H1 (cell line): ENCODE data around the gene DDX49.

Source experiments
- CTBP2 ChIP-seq: IDR thresholded peaks from 2 replicates; pipeline ENCODE4 v1.7.0; 2011; ENCODE audit warnings: borderline replicate concordance, mild to moderate bottlenecking, moderate library complexity, mixed read lengths, low read length; ENCODE audit not compliant: insufficient read depth, insufficient read length
- CTCF ChIP-seq, 3 experiments: IDR thresholded peaks; 1 replicate in 2 of 3; 2 replicates in 1 of 3; pipeline versions ENCODE4 v1.5.1 to v1.6.1; 2011; ENCODE audit warnings: low read length in 3 of 3, mild to moderate bottlenecking in 3 of 3, inconsistent platforms in 2 of 3, low read depth in 1 of 3, moderate library complexity in 1 of 3; ENCODE audit not compliant: insufficient read depth in 1 of 3; ENCODE audit errors: control extremely low read depth in 1 of 3
- GABPA ChIP-seq: IDR thresholded peaks from 2 replicates; pipeline ENCODE4 v1.6.1; 2011; ENCODE audit warnings: mild to moderate bottlenecking, low read length, moderate library complexity, borderline replicate concordance; ENCODE audit not compliant: insufficient read depth
- POLR2A ChIP-seq, 2 experiments: IDR thresholded peaks; 1 replicate in 1 of 2; 2 replicates in 1 of 2; pipeline ENCODE4 v1.6.1; 2011; ENCODE audit warnings: low read depth in 2 of 2, low read length in 2 of 2, mild to moderate bottlenecking in 2 of 2; ENCODE audit errors: control extremely low read depth in 1 of 2
- RFX5 ChIP-seq: IDR thresholded peaks from 2 replicates; pipeline ENCODE4 v1.6.1; 2011; ENCODE audit warnings: low read depth, low read length, improper control_type of control experiment, borderline replicate concordance
- SP2 ChIP-seq: IDR thresholded peaks from 2 replicates; pipeline ENCODE4 v1.6.1; 2012; ENCODE audit warnings: mild to moderate bottlenecking, low read length, inconsistent platforms
- TF ChIP-seq, protein P1 (sequence below): IDR thresholded peaks from 2 replicates; pipeline ENCODE4 v1.6.1; 2012; ENCODE audit warnings: inconsistent platforms
- TF ChIP-seq, protein P2 (sequence below): IDR thresholded peaks from 2 replicates; pipeline ENCODE4 v1.6.1; 2012; ENCODE audit warnings: low read length, inconsistent platforms

GRCh38 chr19:18871543-18871942 lies 48.0 kb upstream of the DDX49 start:
- no peak for TF ChIP-seq POLR2A (IDR thresholded peaks at IDR 0.05; ENCODE audit: control extremely low read depth in 1 of 2, low read depth in 2 of 2, low read length in 2 of 2)
- no peak for TF ChIP-seq GABPA
- TF ChIP-seq CTCF (IDR thresholded peaks at IDR 0.05; ENCODE audit: control extremely low read depth in 1 of 3, insufficient read depth in 1 of 3, low read depth in 1 of 3, low read length in 3 of 3): no peak
- no peak for TF ChIP-seq SP2
- TF ChIP-seq, protein P1, sequence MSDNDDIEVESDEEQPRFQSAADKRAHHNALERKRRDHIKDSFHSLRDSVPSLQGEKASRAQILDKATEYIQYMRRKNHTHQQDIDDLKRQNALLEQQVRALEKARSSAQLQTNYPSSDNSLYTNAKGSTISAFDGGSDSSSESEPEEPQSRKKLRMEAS: no peak
- TF ChIP-seq RFX5: no peak
- TF ChIP-seq, protein P2, sequence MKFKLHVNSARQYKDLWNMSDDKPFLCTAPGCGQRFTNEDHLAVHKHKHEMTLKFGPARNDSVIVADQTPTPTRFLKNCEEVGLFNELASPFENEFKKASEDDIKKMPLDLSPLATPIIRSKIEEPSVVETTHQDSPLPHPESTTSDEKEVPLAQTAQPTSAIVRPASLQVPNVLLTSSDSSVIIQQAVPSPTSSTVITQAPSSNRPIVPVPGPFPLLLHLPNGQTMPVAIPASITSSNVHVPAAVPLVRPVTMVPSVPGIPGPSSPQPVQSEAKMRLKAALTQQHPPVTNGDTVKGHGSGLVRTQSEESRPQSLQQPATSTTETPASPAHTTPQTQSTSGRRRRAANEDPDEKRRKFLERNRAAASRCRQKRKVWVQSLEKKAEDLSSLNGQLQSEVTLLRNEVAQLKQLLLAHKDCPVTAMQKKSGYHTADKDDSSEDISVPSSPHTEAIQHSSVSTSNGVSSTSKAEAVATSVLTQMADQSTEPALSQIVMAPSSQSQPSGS: no peak
- TF ChIP-seq CTBP2: no peak
